ENCODE results near the gene GABRB1. TPM values are rescaled to one million over a fixed set of nuclear protein-coding genes. Genes with fewer than 3 reads are reported as not detected.

GABRB1 gene
- total and polyA plus RNA-seq, 2 of the 8 experiments (the other 6 are each of a cell fraction or from before 2014, with no cell fraction given): 0.22 to 0.38 TPM

GRCh38 chr4:47104986-47105385, 73.6 kb downstream of the GABRB1 start:
- no peaks in the 10 kb centered on the region for H3K36me3 ChIP-seq (ENCODE audit: control insufficient read depth in 2 of 4, insufficient read depth in 4 of 4, low read length in 3 of 4)
- no peak for DNase-seq (ENCODE audit: low read depth in 1 of 2, low spot score in 2 of 2)
- H3K27ac ChIP-seq (ENCODE audit: low read depth, low read length): no peak overlapping the region
- no peak overlapping the region for H2BK15ac ChIP-seq (ENCODE audit: low read length)
- no peak overlapping the region for H3K4me2 ChIP-seq (ENCODE audit: insufficient read depth in 1 of 2, low read depth in 2 of 2, low read length in 2 of 2)
- H3K23ac ChIP-seq (ENCODE audit: insufficient read length): no peak overlapping the region
- no peak overlapping the region for H3K18ac ChIP-seq (ENCODE audit: extremely low read depth, low read length)
- no peak overlapping the region for H3K4ac ChIP-seq (replicated peaks; ENCODE audit: insufficient read length, low read depth, low read length)
- no peak overlapping the region for H3K56ac ChIP-seq (replicated peaks; ENCODE audit: insufficient read length, low read depth, low read length)
- H2BK12ac ChIP-seq (ENCODE audit: low read depth, low read length): no peak overlapping the region
- no peaks in the 10 kb centered on the region for H3K79me1 ChIP-seq (ENCODE audit: low read depth, low read length)
- no peak overlapping the region for H4K8ac ChIP-seq (ENCODE audit: extremely low read depth, insufficient read depth, low read length)
- WGBS, 2 experiments (ENCODE audit: extremely low coverage in 1 of 2, insufficient coverage in 1 of 2, insufficient read length in 1 of 2, insufficient replicate concordance in 2 of 2, low coverage in 1 of 2, low lambda C conversion rate in 2 of 2, missing lambda C conversion rate in 1 of 2): 87% methylated on average over 1 of the region's 1 CpG; no CpG with 5 or more reads in 1 of the 2 experiments
- H2AK5ac ChIP-seq (ENCODE audit: low read depth, low read length): no peak overlapping the region
- CTCF ChIA-PET (ENCODE audit: partially characterized antibody): no interaction called here
- no peak overlapping the region for H2BK120ac ChIP-seq (replicated peaks; ENCODE audit: low read depth, low read length)
- H2BK20ac ChIP-seq (ENCODE audit: low read length): no peak overlapping the region
- TF ChIP-seq SP4 (IDR thresholded peaks at IDR 0.05; ENCODE audit: low read length) (no peak), HDAC6 (IDR thresholded peaks at IDR 0.05; ENCODE audit: low read depth, low read length) (no peak), KDM1A (IDR thresholded peaks at IDR 0.05; ENCODE audit: borderline replicate concordance, low read length) (no peak), NANOG (IDR thresholded peaks at IDR 0.05; ENCODE audit: insufficient read depth, low read depth, low read length, poor library complexity, severe bottlenecking) (no peak)
- H4K20me1 ChIP-seq (replicated peaks in 1 of 2; ENCODE audit: control insufficient read depth in 1 of 2, insufficient read depth in 2 of 2, low read length in 2 of 2): no peaks in the 10 kb centered on the region
- H4K91ac ChIP-seq (replicated peaks; ENCODE audit: insufficient read length, low read length): no peak overlapping the region
- H3K4me1 ChIP-seq (replicated peaks in 1 of 4; ENCODE audit: control insufficient read depth in 3 of 4, insufficient read depth in 4 of 4, low read length in 3 of 4): no peaks in the 10 kb centered on the region
- no peaks in the 10 kb centered on the region for H3K27me3 ChIP-seq (replicated peaks in 1 of 4; ENCODE audit: control insufficient read depth in 3 of 4, extremely low read depth in 1 of 4, insufficient read depth in 3 of 4, low read length in 3 of 4)
- H2AFZ ChIP-seq (ENCODE audit: low read length): 0 out of 2 replicates have a peak overlapping the region, but pooled peaks have one; percentile 45
- no peak overlapping the region for H3K9ac ChIP-seq (replicated peaks in 1 of 4; ENCODE audit: extremely low read depth in 1 of 4, low read depth in 3 of 4, low read length in 3 of 4)
- H2BK5ac ChIP-seq (ENCODE audit: low read depth, low read length): no peak overlapping the region
- POLR2A ChIA-PET (ENCODE audit: partially characterized antibody): no interaction called here
- H4K5ac ChIP-seq (ENCODE audit: insufficient read length, low read depth, low read length): no peak overlapping the region
- no peaks in the 10 kb centered on the region for H3K9me3 ChIP-seq (ENCODE audit: insufficient read depth in 2 of 2, low read depth in 1 of 2, low read length in 1 of 2)
- no peak for FAIRE-seq
- no peak overlapping the region for H3K14ac ChIP-seq (ENCODE audit: insufficient read length)
- H3K4me3 ChIP-seq (ENCODE audit: extremely low read depth in 1 of 4, insufficient read depth in 2 of 4, low read depth in 3 of 4, low read length in 4 of 4): no peak overlapping the region
- 0 out of 2 replicates have a peak, but pooled peaks cover 1% of the 10 kb centered on the region for H3K23me2 ChIP-seq (ENCODE audit: low read depth, low read length)
- H3K79me2 ChIP-seq (ENCODE audit: control insufficient read depth in 1 of 2, insufficient read depth in 2 of 2, low read length in 2 of 2): no peaks in the 10 kb centered on the region

Data from H1 (cell line).